H9 (cell line): ENCODE results near the gene SIPA1L3. TPM values are rescaled to one million over a fixed set of nuclear protein-coding genes. Genes with fewer than 3 reads are reported as not detected.

ENCODE experiments used
- DNase-seq: peaks from one replicate; pipeline ENCODE4 v3.0.0-alpha.2; 2017
- H2AFZ ChIP-seq: one replicate; pipeline ENCODE4 v1.6.1; 2013; ENCODE audit warnings: mild to moderate bottlenecking, low read length, control low read depth, moderate library complexity
- H2AK5ac ChIP-seq: 2 replicates; pipeline ENCODE4 v1.6.1; 2013; ENCODE audit warnings: low read length, control low read depth, mixed read lengths; ENCODE audit not compliant: insufficient read length
- H2BK120ac ChIP-seq: one replicate; pipeline ENCODE4 v1.6.1; 2013; ENCODE audit warnings: low read depth, mild to moderate bottlenecking, low read length, control low read depth, inconsistent platforms; ENCODE audit not compliant: poor library complexity, severe bottlenecking
- H2BK12ac ChIP-seq: 2 replicates; pipeline ENCODE4 v1.6.1; 2013; ENCODE audit warnings: low read length, control low read depth, mixed read lengths, low read depth; ENCODE audit not compliant: insufficient read length
- H2BK15ac ChIP-seq: 2 replicates; pipeline ENCODE4 v1.6.1; 2013; ENCODE audit warnings: low read depth, low read length, control low read depth
- H2BK20ac ChIP-seq: one replicate; pipeline ENCODE4 v1.6.1; 2013; ENCODE audit warnings: low read depth, mild to moderate bottlenecking, low read length, control low read depth, inconsistent platforms; ENCODE audit not compliant: poor library complexity, severe bottlenecking
- H2BK5ac ChIP-seq: 2 replicates; pipeline ENCODE4 v1.6.1; 2013; ENCODE audit warnings: low read length, control low read depth, mixed read lengths; ENCODE audit not compliant: insufficient read length
- H3K14ac ChIP-seq: 2 replicates; pipeline ENCODE4 v1.6.1; 2013; ENCODE audit warnings: low read length, control low read depth; ENCODE audit not compliant: insufficient read depth
- H3K18ac ChIP-seq: 2 replicates; pipeline ENCODE4 v1.6.1; 2013; ENCODE audit warnings: low read depth, mild to moderate bottlenecking, mixed read lengths, low read length, control low read depth; ENCODE audit not compliant: insufficient read length
- H3K23ac ChIP-seq: 2 replicates; pipeline ENCODE4 v1.6.1; 2013; ENCODE audit warnings: low read length, control low read depth, mixed read lengths, low read depth; ENCODE audit not compliant: insufficient read length
- H3K23me2 ChIP-seq: 2 replicates; pipeline ENCODE4 v1.6.1; 2013; ENCODE audit warnings: low read depth, mild to moderate bottlenecking, mixed read lengths, low read length, control low read depth; ENCODE audit not compliant: insufficient read length, poor library complexity, severe bottlenecking
- H3K27ac ChIP-seq: 2 replicates; pipeline ENCODE4 v1.5.1; 2013; ENCODE audit warnings: low read length, control low read depth, mixed read lengths, low read depth; ENCODE audit not compliant: insufficient read length
- H3K27me3 ChIP-seq: 2 replicates; pipeline ENCODE4 v1.6.1; 2013; ENCODE audit warnings: low read length, control low read depth, inconsistent platforms; ENCODE audit not compliant: insufficient read depth
- H3K4ac ChIP-seq: 2 replicates; pipeline ENCODE4 v1.6.1; 2013; ENCODE audit warnings: low read depth, mild to moderate bottlenecking, control low read depth, inconsistent platforms, low read length, moderate library complexity
- H3K4me1 ChIP-seq: 2 replicates; pipeline ENCODE4 v1.6.1; 2013; ENCODE audit warnings: low read length, control low read depth, inconsistent platforms; ENCODE audit not compliant: insufficient read depth
- H3K4me2 ChIP-seq: 2 replicates; pipeline ENCODE4 v1.6.1; 2013; ENCODE audit warnings: low read length, control low read depth, mixed read lengths; ENCODE audit not compliant: insufficient read length, insufficient read depth
- H3K56ac ChIP-seq: 2 replicates; pipeline ENCODE4 v1.6.1; 2013; ENCODE audit warnings: low read depth, mild to moderate bottlenecking, mixed read lengths, low read length, control low read depth; ENCODE audit not compliant: insufficient read length
- H3K79me1 ChIP-seq: 2 replicates; pipeline ENCODE4 v1.6.1; 2013; ENCODE audit warnings: low read depth, mild to moderate bottlenecking, moderate library complexity, low read length, control low read depth, inconsistent platforms; ENCODE audit not compliant: insufficient read depth, poor library complexity, severe bottlenecking
- H3K79me2 ChIP-seq: 2 replicates; pipeline ENCODE4 v1.6.1; 2013; ENCODE audit warnings: low read length, control low read depth, inconsistent platforms; ENCODE audit not compliant: insufficient read depth
- H3K9ac ChIP-seq: 2 replicates; pipeline ENCODE4 v1.6.1; 2013; ENCODE audit warnings: low read length, control low read depth, mixed read lengths; ENCODE audit not compliant: insufficient read length; ENCODE audit errors: extremely low read depth
- H3K9me3 ChIP-seq: one replicate; pipeline ENCODE4 v1.6.1; 2013; ENCODE audit warnings: low read depth, low read length, inconsistent platforms; ENCODE audit not compliant: control insufficient read depth
- H3T11ph ChIP-seq: one replicate; pipeline ENCODE4 v1.6.1; 2013; ENCODE audit warnings: mild to moderate bottlenecking, low read length, control low read depth, inconsistent platforms
- H4K20me1 ChIP-seq: one replicate; pipeline ENCODE4 v1.6.1; 2013; ENCODE audit not compliant: control insufficient read depth, insufficient read length, insufficient read depth
- H4K5ac ChIP-seq: 2 replicates; pipeline ENCODE4 v1.6.1; 2013; ENCODE audit warnings: low read depth, mild to moderate bottlenecking, mixed read lengths, low read length, control low read depth; ENCODE audit not compliant: insufficient read length
- H4K8ac ChIP-seq: replicated peaks from 2 replicates; pipeline ENCODE4 v1.6.1; 2013; ENCODE audit warnings: low read length, control low read depth, mixed read lengths, low read depth; ENCODE audit not compliant: insufficient read length
- H4K91ac ChIP-seq: 2 replicates; pipeline ENCODE4 v1.6.1; 2013; ENCODE audit warnings: low read depth, mild to moderate bottlenecking, moderate library complexity, mixed read lengths, low read length, control low read depth; ENCODE audit not compliant: insufficient read length
- H3K27ac Mint-ChIP-seq, 3 experiments: 2 replicates in 2 of 3; 3 replicates in 1 of 3; pipeline ENCODE4 v1.8.0; 2020 to 2021; ENCODE audit warnings: mixed read lengths in 3 of 3, mild to moderate bottlenecking in 1 of 3, moderate library complexity in 1 of 3
- H3K27me3 Mint-ChIP-seq: 2 replicates; pipeline ENCODE4 v1.8.0; 2021; ENCODE audit warnings: low read depth, mild to moderate bottlenecking, moderate library complexity, mixed read lengths
- H3K36me3 Mint-ChIP-seq, 3 experiments: 2 replicates in 2 of 3; 3 replicates in 1 of 3; pipeline ENCODE4 v1.8.0; 2020 to 2021; ENCODE audit warnings: low read depth in 3 of 3, mixed read lengths in 3 of 3; ENCODE audit not compliant: insufficient read depth in 1 of 3
- H3K4me1 Mint-ChIP-seq, 2 experiments: 2 replicates each; pipeline ENCODE4 v1.8.0; 2020; ENCODE audit warnings: mixed read lengths in 2 of 2
- H3K4me3 Mint-ChIP-seq, 2 experiments: 2 replicates in 1 of 2; 3 replicates in 1 of 2; pipeline ENCODE4 v1.8.0; 2020 to 2021; ENCODE audit warnings: mild to moderate bottlenecking in 2 of 2, mixed read lengths in 2 of 2, moderate library complexity in 1 of 2
- H3K9me3 Mint-ChIP-seq, 2 experiments: 2 replicates in 1 of 2; 3 replicates in 1 of 2; pipeline ENCODE4 v1.8.0; 2020; ENCODE audit warnings: mild to moderate bottlenecking in 2 of 2, mixed read lengths in 2 of 2, moderate library complexity in 1 of 2
- CTCF ChIP-seq: fragments of 200-600 bp; sonication (generic); conservative IDR thresholded peaks from 3 replicates; pipeline ENCODE4 v1.8.0; 2021; ENCODE audit warnings: antibody characterized with exemption, mild to moderate bottlenecking
- WGBS: extraction: QIAGEN DNeasy Blood & Tissue Kit; methylation state at CpG from one replicate; pipeline ENCODE4 v1.1.7; 2013; ENCODE audit warnings: missing lambda C conversion rate, low lambda C conversion rate, mixed read lengths; ENCODE audit not compliant: insufficient read length; ENCODE audit errors: extremely low coverage; 5-methylcytosine and 5-hydroxymethylcytosine counted together
- total RNA-seq: library from RNA; stranded (reverse); gene quantifications from 2 replicates; pipeline ENCODE4 v1.2.1, GENCODE V29; 2021

The SIPA1L3 gene
- total RNA-seq, 1 experiment from 2014 or later, result 40.1 TPM

- H3K4me1 ChIP-seq, result no peaks in the 10 kb centered on the region
- no CpG with 5 or more reads among the region's 6 CpGs for WGBS
- H3K23me2 ChIP-seq, result no peaks in the 10 kb centered on the region
- peaks cover 2% of the 10 kb centered on the region for H4K20me1 ChIP-seq
- H4K8ac ChIP-seq, result no peak overlapping the region
- Mint-ChIP-seq H3K27ac (peak overlapping the region; percentile 15 to 87 (median 86); a peak in 5 of 7 replicates), H3K4me1 (no peaks in the 10 kb centered on the region; a peak in 1 of 4 replicates), H3K9me3 (no peaks in the 10 kb centered on the region), H3K27me3 (peaks cover 1% of the 10 kb centered on the region; the same call in 1 of the 2 replicates), H3K4me3 (no peak overlapping the region), H3K36me3 (peaks cover 5 to 13% (median 12%) of the 10 kb centered on the region in 3 experiments)
- no peak overlapping the region for H3K14ac ChIP-seq
- no peaks in the 10 kb centered on the region for H3K9me3 ChIP-seq
- no peak overlapping the region for H3K27ac ChIP-seq
- no peaks in the 10 kb centered on the region for H3K27me3 ChIP-seq
- H2BK15ac ChIP-seq, result no peak overlapping the region
- no peak overlapping the region for H4K91ac ChIP-seq
- no peak overlapping the region for H3K4ac ChIP-seq
- no peak overlapping the region for H3T11ph ChIP-seq
- H3K79me2 ChIP-seq, result no peaks in the 10 kb centered on the region
- no peak overlapping the region for H3K9ac ChIP-seq
- no peak overlapping the region for H2AK5ac ChIP-seq
- no peak overlapping the region for H3K4me2 ChIP-seq
- H2AFZ ChIP-seq, result no peak overlapping the region
- H4K5ac ChIP-seq, result no peak overlapping the region
- no peak for DNase-seq
- no peak for TF ChIP-seq CTCF
- no peaks in the 10 kb centered on the region for H3K79me1 ChIP-seq
- no peak overlapping the region for H2BK20ac ChIP-seq
- no peak overlapping the region for H2BK12ac ChIP-seq
- H3K23ac ChIP-seq, result no peak overlapping the region
- H3K18ac ChIP-seq, result no peak overlapping the region
- no peak overlapping the region for H2BK120ac ChIP-seq
- H3K56ac ChIP-seq, result no peak overlapping the region
- no peak overlapping the region for H2BK5ac ChIP-seq
Measured at GRCh38 chr19:38190061-38190460, 283.1 kb downstream of the SIPA1L3 start.
